ENCODE data around the gene NAXE.

Gene NAXE

GRCh38 chr1:156643049-156643777 lies 51.6 kb downstream of the NAXE start:
- TF ChIP-seq, protein P1, sequence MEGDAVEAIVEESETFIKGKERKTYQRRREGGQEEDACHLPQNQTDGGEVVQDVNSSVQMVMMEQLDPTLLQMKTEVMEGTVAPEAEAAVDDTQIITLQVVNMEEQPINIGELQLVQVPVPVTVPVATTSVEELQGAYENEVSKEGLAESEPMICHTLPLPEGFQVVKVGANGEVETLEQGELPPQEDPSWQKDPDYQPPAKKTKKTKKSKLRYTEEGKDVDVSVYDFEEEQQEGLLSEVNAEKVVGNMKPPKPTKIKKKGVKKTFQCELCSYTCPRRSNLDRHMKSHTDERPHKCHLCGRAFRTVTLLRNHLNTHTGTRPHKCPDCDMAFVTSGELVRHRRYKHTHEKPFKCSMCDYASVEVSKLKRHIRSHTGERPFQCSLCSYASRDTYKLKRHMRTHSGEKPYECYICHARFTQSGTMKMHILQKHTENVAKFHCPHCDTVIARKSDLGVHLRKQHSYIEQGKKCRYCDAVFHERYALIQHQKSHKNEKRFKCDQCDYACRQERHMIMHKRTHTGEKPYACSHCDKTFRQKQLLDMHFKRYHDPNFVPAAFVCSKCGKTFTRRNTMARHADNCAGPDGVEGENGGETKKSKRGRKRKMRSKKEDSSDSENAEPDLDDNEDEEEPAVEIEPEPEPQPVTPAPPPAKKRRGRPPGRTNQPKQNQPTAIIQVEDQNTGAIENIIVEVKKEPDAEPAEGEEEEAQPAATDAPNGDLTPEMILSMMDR (IDR thresholded peaks at IDR 0.05; ENCODE audit: low read depth, low read length): no peak
- Histone ChIP-seq H3K4me3 (ENCODE audit: low read depth, low read length) (no peak overlapping the region), H3K4me1 (peaks cover 26% of the 10 kb centered on the region), H3K27me3 (no peaks in the 10 kb centered on the region), H3K36me3 (no peaks in the 10 kb centered on the region; the same call in 1 of the 2 replicates), H3K9me3 (no peaks in the 10 kb centered on the region)
- DNase-seq: no peak

- Histone ChIP-seq H3K4me1 (peaks cover 21% of the 10 kb centered on the region), H3K36me3 (no peaks in the 10 kb centered on the region; the same call in 1 of the 2 replicates), H3K9me3 (no peaks in the 10 kb centered on the region), H3K4me3 (ENCODE audit: low read depth, low read length) (no peak overlapping the region), H3K27me3 (no peaks in the 10 kb centered on the region)
- no peak for DNase-seq
- TF ChIP-seq, protein P1 (IDR thresholded peaks at IDR 0.05; ENCODE audit: low read depth, low read length): no peak
Measured at GRCh38 chr1:156643778-156644092, 52.2 kb downstream of the NAXE start.

Measured in BE2C (cell line).